Measurements from ENCODE around the gene PRL.

DNA sequence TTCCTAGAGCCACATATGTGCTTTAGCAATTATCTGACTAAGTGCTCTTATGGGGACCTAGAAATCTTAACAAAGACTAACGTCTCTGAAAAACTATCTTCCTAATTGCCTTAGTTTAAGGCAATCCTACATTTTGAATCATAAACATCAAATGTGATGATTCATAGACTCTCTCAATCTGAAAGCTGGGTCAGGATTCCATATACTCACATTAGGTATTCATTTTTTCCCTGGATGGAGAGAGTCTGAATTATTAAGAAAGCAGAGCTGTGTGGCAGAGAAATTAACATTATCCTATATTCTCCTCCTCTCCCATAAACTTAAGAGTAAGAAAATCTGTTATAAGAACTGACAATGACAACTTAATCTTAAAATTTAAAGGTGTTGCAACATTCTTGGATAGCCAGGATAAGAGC, 1.6 kb upstream of the PRL start:
- TF ChIP-seq, protein P1, sequence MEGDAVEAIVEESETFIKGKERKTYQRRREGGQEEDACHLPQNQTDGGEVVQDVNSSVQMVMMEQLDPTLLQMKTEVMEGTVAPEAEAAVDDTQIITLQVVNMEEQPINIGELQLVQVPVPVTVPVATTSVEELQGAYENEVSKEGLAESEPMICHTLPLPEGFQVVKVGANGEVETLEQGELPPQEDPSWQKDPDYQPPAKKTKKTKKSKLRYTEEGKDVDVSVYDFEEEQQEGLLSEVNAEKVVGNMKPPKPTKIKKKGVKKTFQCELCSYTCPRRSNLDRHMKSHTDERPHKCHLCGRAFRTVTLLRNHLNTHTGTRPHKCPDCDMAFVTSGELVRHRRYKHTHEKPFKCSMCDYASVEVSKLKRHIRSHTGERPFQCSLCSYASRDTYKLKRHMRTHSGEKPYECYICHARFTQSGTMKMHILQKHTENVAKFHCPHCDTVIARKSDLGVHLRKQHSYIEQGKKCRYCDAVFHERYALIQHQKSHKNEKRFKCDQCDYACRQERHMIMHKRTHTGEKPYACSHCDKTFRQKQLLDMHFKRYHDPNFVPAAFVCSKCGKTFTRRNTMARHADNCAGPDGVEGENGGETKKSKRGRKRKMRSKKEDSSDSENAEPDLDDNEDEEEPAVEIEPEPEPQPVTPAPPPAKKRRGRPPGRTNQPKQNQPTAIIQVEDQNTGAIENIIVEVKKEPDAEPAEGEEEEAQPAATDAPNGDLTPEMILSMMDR (IDR thresholded peaks at IDR 0.05; ENCODE audit: low read depth, low read length, missing input control): no peak
- no peak for TF ChIP-seq JUND (IDR thresholded peaks at IDR 0.05)
- TF ChIP-seq HNF4G (IDR thresholded peaks at IDR 0.05): no peak
- TF ChIP-seq FOXA2 (IDR thresholded peaks at IDR 0.05): no peak
- no peak for TF ChIP-seq TAF1 (conservative IDR thresholded peaks at IDR 0.05)

Data from liver (tissue), 3 donors.